Embryonic facial prominence (tissue), 1 donor: Measurements from ENCODE around the gene GID8.

Experiments used
- DNase-seq: peaks from one replicate; pipeline ENCODE4 v3.0.0-alpha.2; 2016; ENCODE audit errors: extremely low spot score

GID8 gene

GRCh38 chr20:62986257-62986800 is 48.4 kb downstream of the GID8 start:
- no peak for DNase-seq

- no peak for DNase-seq
Measured at GRCh38 chr20:62987114-62987513, 49.2 kb downstream of the GID8 start.

GRCh38 chr20:62989201-62989601 is 51.3 kb downstream of the GID8 start:
- no peak for DNase-seq

GRCh38 chr20:62990306-62990825 is 52.4 kb downstream of the GID8 start:
- no peak for DNase-seq

- no peak for DNase-seq
Measured at GRCh38 chr20:62991196-62991807, 53.4 kb downstream of the GID8 start.

- DNase-seq, result no peak
Measured at GRCh38 chr20:62991863-62992262, 53.9 kb downstream of the GID8 start.

- DNase-seq, result no peak
Measured at GRCh38 chr20:62993856-62994494, 56.0 kb downstream of the GID8 start.

GRCh38 chr20:62994869-62995281 is 56.9 kb downstream of the GID8 start:
- DNase-seq, result no peak

GRCh38 chr20:62995481-62995880 is 57.5 kb downstream of the GID8 start:
- no peak for DNase-seq

- DNase-seq, result no peak
Measured at GRCh38 chr20:62995898-62996595, 58.1 kb downstream of the GID8 start.

GRCh38 chr20:62996596-62996982 is 58.6 kb downstream of the GID8 start:
- no peak for DNase-seq

GRCh38 chr20:62997417-62998035 is 59.6 kb downstream of the GID8 start:
- DNase-seq, result no peak
